ENCODE data around the gene S100A7A.

The S100A7A gene

DNA sequence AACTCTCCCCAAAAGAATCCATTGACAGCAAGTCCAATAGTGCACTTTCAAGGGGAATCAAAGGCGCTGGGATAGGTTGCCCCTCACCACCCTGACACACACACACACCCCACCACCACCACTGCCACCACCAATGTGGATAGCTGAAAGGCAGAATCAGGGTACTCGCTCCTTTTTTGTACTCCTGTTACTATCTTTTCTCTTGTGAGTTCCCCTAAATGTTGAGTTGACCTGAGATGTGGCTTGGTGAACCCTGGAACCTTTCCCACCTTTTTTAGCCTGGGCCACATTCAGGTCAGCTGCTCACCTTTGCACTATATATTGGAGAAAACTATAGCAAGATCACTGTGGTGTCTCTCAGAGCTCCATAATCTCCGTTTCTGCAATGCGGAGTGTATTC is 29.3 kb upstream of the S100A7A start:
- H3K36me3 ChIP-seq: no peaks in the 10 kb centered on the region
- peaks cover 97% of the 10 kb centered on the region for H3K27me3 ChIP-seq (ENCODE audit: insufficient read depth, low read depth, severe bottlenecking)
- no peak overlapping the region for H3K27ac ChIP-seq
- H3K9me3 ChIP-seq (ENCODE audit: severe bottlenecking): peaks cover 11% of the 10 kb centered on the region
- no peak overlapping the region for H3K4me3 ChIP-seq (ENCODE audit: low read depth, low read length)
- no peak for DNase-seq
- no peak for TF ChIP-seq CTCF (IDR thresholded peaks at IDR 0.05; ENCODE audit: low read depth, low read length)

- Histone ChIP-seq H3K27me3 (ENCODE audit: insufficient read depth, low read depth, severe bottlenecking) (peaks cover 97% of the 10 kb centered on the region), H3K27ac (no peak overlapping the region), H3K4me3 (ENCODE audit: low read depth, low read length) (no peak overlapping the region), H3K36me3 (no peaks in the 10 kb centered on the region), H3K9me3 (ENCODE audit: severe bottlenecking) (peaks cover 3% of the 10 kb centered on the region)
- peak; percentile 6 for DNase-seq
- TF ChIP-seq CTCF (IDR thresholded peaks at IDR 0.05; ENCODE audit: low read depth, low read length): no peak
Observed at GRCh38 chr1:153387785-153388184, 28.5 kb upstream of the S100A7A start.

DNA sequence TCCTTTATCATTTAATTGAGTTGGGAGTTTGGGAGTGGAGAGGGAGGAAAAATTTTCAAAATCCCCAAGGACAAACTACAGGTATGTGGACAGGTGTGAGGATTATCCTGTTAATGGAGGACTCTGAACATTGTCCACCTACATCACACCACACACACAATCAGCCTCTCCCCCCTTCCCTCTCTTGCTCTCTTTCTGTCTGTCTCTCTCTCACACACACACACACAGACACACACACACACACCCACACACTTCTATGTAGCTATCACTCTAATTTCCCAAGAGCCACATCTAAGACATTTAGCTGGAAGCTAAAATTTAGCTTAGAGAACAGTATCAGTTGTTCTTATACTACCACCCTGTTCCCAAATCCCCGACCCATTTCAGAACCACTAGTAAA is 26.9 kb upstream of the S100A7A start:
- no peaks in the 10 kb centered on the region for H3K36me3 ChIP-seq
- DNase-seq: no peak
- no peaks in the 10 kb centered on the region for H3K9me3 ChIP-seq (ENCODE audit: severe bottlenecking)
- no peak overlapping the region for H3K4me3 ChIP-seq (ENCODE audit: low read depth, low read length)
- no peak overlapping the region for H3K27ac ChIP-seq
- TF ChIP-seq CTCF (IDR thresholded peaks at IDR 0.05; ENCODE audit: low read depth, low read length): no peak
- H3K27me3 ChIP-seq (ENCODE audit: insufficient read depth, low read depth, severe bottlenecking): peaks cover 97% of the 10 kb centered on the region

DNA sequence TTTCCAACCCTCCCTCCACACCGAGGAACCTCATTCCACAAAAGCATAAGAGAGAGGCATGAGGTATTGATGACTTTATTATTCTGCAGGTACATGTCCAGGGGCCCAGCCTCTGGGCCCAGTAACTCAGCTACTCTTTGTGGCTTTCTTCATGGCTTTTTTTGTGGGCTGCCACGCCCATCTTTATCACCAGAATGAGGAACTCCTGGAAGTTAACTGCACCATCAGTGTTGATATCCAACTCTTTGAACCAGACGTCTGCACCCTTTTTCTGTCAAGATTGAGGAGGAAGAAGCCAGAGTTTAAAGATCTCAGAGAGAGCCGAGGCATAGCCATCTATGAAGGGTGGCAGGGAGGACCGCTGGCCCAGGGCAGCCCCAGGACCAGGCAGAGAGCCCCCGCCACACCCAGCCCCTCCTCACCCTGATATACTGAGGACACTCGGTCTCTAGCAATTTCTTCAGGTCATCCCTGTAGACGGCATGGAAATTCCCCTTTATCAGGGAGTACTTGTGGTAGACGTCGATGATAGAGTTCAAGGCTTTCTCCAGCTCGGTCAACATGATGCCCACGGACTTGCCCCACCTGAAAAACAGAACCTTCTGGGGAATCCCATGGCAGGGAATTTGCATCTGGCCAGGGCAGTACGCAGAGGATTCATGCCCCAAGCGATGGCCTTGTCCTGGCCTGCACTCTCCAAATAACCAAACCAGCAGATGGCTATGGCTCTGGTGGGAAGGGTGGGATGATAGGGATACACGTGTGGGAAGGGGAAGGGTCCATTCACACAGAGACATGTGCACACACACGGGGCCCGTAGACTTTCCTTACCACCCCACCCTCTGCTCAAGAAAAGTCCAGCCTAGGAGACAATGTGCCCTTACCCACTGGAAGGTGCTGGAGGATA is 26.1 kb upstream of the S100A7A start:
- Histone ChIP-seq H3K36me3 (no peaks in the 10 kb centered on the region), H3K4me3 (ENCODE audit: low read depth, low read length) (no peak overlapping the region), H3K27me3 (ENCODE audit: insufficient read depth, low read depth, severe bottlenecking) (peaks cover 97% of the 10 kb centered on the region), H3K9me3 (ENCODE audit: severe bottlenecking) (no peaks in the 10 kb centered on the region), H3K27ac (no peak overlapping the region)
- no peak for TF ChIP-seq CTCF (IDR thresholded peaks at IDR 0.05; ENCODE audit: low read depth, low read length)
- peak; percentile 5 for DNase-seq

GRCh38 chr1:153390938-153391710 is 25.2 kb upstream of the S100A7A start, which contains the start of gene S100A8:
S100A8 (minus strand) TSS chr1:153391073; CDS start chr1:153390535, 538 bp downstream.
- Histone ChIP-seq H3K4me3 (ENCODE audit: low read depth, low read length) (no peak within 1 kb of the TSS), H3K9me3 (ENCODE audit: severe bottlenecking) (no peaks in the 10 kb centered on the region), H3K27ac (no peak within 1 kb of the TSS), H3K27me3 (ENCODE audit: insufficient read depth, low read depth, severe bottlenecking) (peaks cover 97% of the 10 kb centered on the region), H3K36me3 (no peaks in the 10 kb centered on the region)
- no peak for TF ChIP-seq CTCF (IDR thresholded peaks at IDR 0.05; ENCODE audit: low read depth, low read length)
- peak; percentile 6 for DNase-seq

All from WERI-Rb-1 (cell line).